NCI-H1694 treated with DMSO at 0.1 percent for 48 hours (cell line): ENCODE data around the gene ZFHX3.
"Not testable (repeated sequence)": the region's sequence is repeated elsewhere in the genome, so short reads cannot be mapped to it uniquely, and the experiment has no call there.

ENCODE experiments used
- DNase-seq: peaks from one replicate; lab custom pipeline; 2025; lab: John Stamatoyannopoulos, UW

ZFHX3 gene

GRCh38 chr16:73021866-73022495, 25.9 kb downstream of the ZFHX3 start:
- no peak for DNase-seq

GRCh38 chr16:73020409-73020884, 27.5 kb downstream of the ZFHX3 start:
- DNase-seq, result no peak

GRCh38 chr16:73019457-73020362, 28.2 kb downstream of the ZFHX3 start:
- no peak for DNase-seq

GRCh38 chr16:73018821-73019456, 29.0 kb downstream of the ZFHX3 start:
- DNase-seq, result no peak

- no peak for DNase-seq
Observed at GRCh38 chr16:73017321-73017720, 30.6 kb downstream of the ZFHX3 start.

GRCh38 chr16:73016488-73016830, 31.5 kb downstream of the ZFHX3 start:
- DNase-seq, result no peak

- DNase-seq, result no peak
Observed at GRCh38 chr16:73015612-73016487, 32.1 kb downstream of the ZFHX3 start.

- DNase-seq, result no peak
Observed at GRCh38 chr16:73014768-73015167, 33.2 kb downstream of the ZFHX3 start.

GRCh38 chr16:73013974-73014373, 34.0 kb downstream of the ZFHX3 start:
- no peak for DNase-seq

- DNase-seq, result no peak
Observed at GRCh38 chr16:73012341-73012740, 35.6 kb downstream of the ZFHX3 start.

- no peak for DNase-seq
Observed at GRCh38 chr16:73011926-73012325, 36.0 kb downstream of the ZFHX3 start.

GRCh38 chr16:73010150-73010676, 37.7 kb downstream of the ZFHX3 start:
- DNase-seq, result no peak

- not testable (repeated sequence) for DNase-seq
Observed at GRCh38 chr16:73009710-73010109, 38.2 kb downstream of the ZFHX3 start.

- no peak for DNase-seq
Observed at GRCh38 chr16:73006026-73006425, 41.9 kb downstream of the ZFHX3 start.

GRCh38 chr16:73002866-73003265, 45.1 kb downstream of the ZFHX3 start:
- no peak for DNase-seq

- no peak for DNase-seq
Observed at GRCh38 chr16:73000907-73001521, 46.9 kb downstream of the ZFHX3 start.

- no peak for DNase-seq
Observed at GRCh38 chr16:73000020-73000906, 47.7 kb downstream of the ZFHX3 start.

GRCh38 chr16:72999541-73000019, 48.3 kb downstream of the ZFHX3 start:
- no peak for DNase-seq

GRCh38 chr16:72997141-72997542, 50.8 kb downstream of the ZFHX3 start:
- DNase-seq, result no peak
